PC-9 (cell line): Measurements from ENCODE around the gene ERI3. TPM values are rescaled to one million over a fixed set of nuclear protein-coding genes. Genes with fewer than 3 reads are reported as not detected.

Experiments used
- BruUV-seq: library from RNA; stranded (reverse); fragments of 400-500 nt; replicated peaks from 2 replicates; lab custom pipeline; 2021; lab: Mats Ljungman, UMichigan
- CTCF ChIA-PET: fragments of 300-600 bp; sonication (Branson Sonifier 250); formaldehyde crosslinking; loops from one replicate; lab custom pipeline; 2022; ENCODE audit warnings: antibody characterized with exemption; lab: Charles Lee
- POLR2A ChIA-PET: fragments of 300-600 bp; sonication (Branson Sonifier 250); formaldehyde crosslinking; loops from one replicate; lab custom pipeline; 2022; ENCODE audit warnings: antibody characterized with exemption; ENCODE audit not compliant: unreplicated experiment; lab: Charles Lee
- DNase-seq, 2 experiments: peaks; one replicate each; pipeline versions ENCODE4 v3.0.0 to v3.0.0-alpha.2; 2015 to 2022; ENCODE audit warnings: mixed read lengths in 1 of 2
- H2AFZ ChIP-seq: fragments of 200-600 bp; sonication (generic); 2 replicates; pipeline ENCODE4 v1.8.1; 2017; ENCODE audit warnings: antibody characterized with exemption
- H3F3A ChIP-seq: fragments of 200-600 bp; sonication (generic); 2 replicates; pipeline ENCODE4 v1.8.1; 2017; ENCODE audit warnings: antibody characterized with exemption, mild to moderate bottlenecking, low read depth; ENCODE audit not compliant: insufficient read depth
- H3K27ac ChIP-seq: fragments of 200-600 bp; sonication (generic); 2 replicates; pipeline ENCODE4 v1.6.1; 2016; ENCODE audit warnings: mixed run types
- H3K27me3 ChIP-seq: fragments of 200-600 bp; sonication (generic); 2 replicates; pipeline ENCODE4 v1.6.1; 2016; ENCODE audit warnings: low read depth, mixed run types; ENCODE audit not compliant: insufficient read depth
- H3K36me3 ChIP-seq: fragments of 200-600 bp; sonication (generic); 2 replicates; pipeline ENCODE4 v1.6.1; 2016; ENCODE audit warnings: low read depth, mixed run types
- H3K4me1 ChIP-seq: fragments of 200-600 bp; sonication (generic); replicated peaks from 2 replicates; pipeline ENCODE4 v1.6.1; 2016; ENCODE audit warnings: mixed run types; ENCODE audit not compliant: insufficient read depth
- H3K4me2 ChIP-seq: fragments of 200-600 bp; sonication (generic); 2 replicates; pipeline ENCODE4 v1.6.1; 2017; ENCODE audit warnings: mixed run types
- H3K4me3 ChIP-seq: fragments of 200-600 bp; sonication (generic); 2 replicates; pipeline ENCODE4 v1.6.1; 2016; ENCODE audit warnings: mixed run types
- H3K79me2 ChIP-seq: fragments of 200-600 bp; sonication (generic); 2 replicates; pipeline ENCODE4 v1.6.1; 2017; ENCODE audit warnings: low read depth, mixed run types
- H3K9me2 ChIP-seq: fragments of 200-600 bp; sonication (generic); 2 replicates; pipeline ENCODE4 v1.8.1; 2017; ENCODE audit warnings: mild to moderate bottlenecking; ENCODE audit not compliant: insufficient read depth
- H3K9me3 ChIP-seq: fragments of 200-600 bp; sonication (generic); 2 replicates; pipeline ENCODE4 v1.8.1; 2016; ENCODE audit warnings: low read depth; ENCODE audit not compliant: insufficient read depth
- H4K20me1 ChIP-seq: fragments of 200-600 bp; sonication (generic); 2 replicates; pipeline ENCODE4 v1.8.1; 2017; ENCODE audit not compliant: insufficient read depth
- CTCF ChIP-seq: fragments of 200-600 bp; sonication (generic); conservative IDR thresholded peaks from 2 replicates; pipeline ENCODE4 v1.6.1; 2017; ENCODE audit warnings: mixed run types, antibody characterized with exemption, mild to moderate bottlenecking, moderate library complexity
- EZH2 ChIP-seq: fragments of 200-600 bp; sonication (generic); IDR thresholded peaks from 2 replicates; pipeline ENCODE4 v1.8.0; 2017; ENCODE audit warnings: antibody characterized with exemption, low read depth
- intact Hi-C: fragments of 100-400 bp; cut with micrococcal nuclease; formaldehyde crosslinking; loops from one replicate; pipeline ENCODE4 v1.10.0; 2022; ENCODE audit not compliant: unreplicated experiment
- total RNA-seq: library from RNA; stranded (reverse); gene quantifications from 2 replicates; pipeline ENCODE4 v1.2.3, GENCODE V29; 2021

ERI3 gene
- total RNA-seq, 1 experiment from 2014 or later: 120 TPM

GRCh38 chr1:44272992-44273391 lies 82.1 kb downstream of the ERI3 start:
- no peaks in the 10 kb centered on the region for H3K9me3 ChIP-seq
- CTCF ChIA-PET: no interaction called here
- intact Hi-C loops: loop anchor here (5.0 kb wide), 1 partner anchor 1124 kb away; no protein-coding TSS in a partner anchor
- POLR2A ChIA-PET: interaction anchor here (0.6 kb wide), 1 partner anchor 54 kb away, joined by 6 read pairs; no protein-coding TSS in a partner anchor
- DNase-seq: no peak
- no TSS peak for BruUV-seq
- no peak overlapping the region for H3K4me2 ChIP-seq
- no peak overlapping the region for H2AFZ ChIP-seq
- H3K9me2 ChIP-seq: no peaks in the 10 kb centered on the region
- no peaks in the 10 kb centered on the region for H3F3A ChIP-seq
- H3K79me2 ChIP-seq: no peaks in the 10 kb centered on the region
- peaks cover 9% of the 10 kb centered on the region; the same call in 1 of the 2 replicates for H4K20me1 ChIP-seq
- TF ChIP-seq EZH2 (no peak), CTCF (no peak)
- H3K4me3 ChIP-seq: no peak overlapping the region
- no peaks in the 10 kb centered on the region for H3K4me1 ChIP-seq
- no peak overlapping the region for H3K27ac ChIP-seq
- no peaks in the 10 kb centered on the region for H3K27me3 ChIP-seq
- H3K36me3 ChIP-seq: 0 out of 2 replicates have a peak, but pooled peaks cover 3% of the 10 kb centered on the region

GRCh38 chr1:44271646-44272045 lies 83.4 kb downstream of the ERI3 start:
- ChIA-PET CTCF (no interaction called here), POLR2A (interaction anchor here (0.7 kb wide), 1 partner anchor 62 kb away, joined by 4 read pairs; no protein-coding TSS in a partner anchor)
- no peaks in the 10 kb centered on the region for H3K36me3 ChIP-seq
- no peaks in the 10 kb centered on the region for H3F3A ChIP-seq
- no peaks in the 10 kb centered on the region for H3K4me1 ChIP-seq
- no peak for DNase-seq
- H4K20me1 ChIP-seq: peaks cover 9% of the 10 kb centered on the region; the same call in 1 of the 2 replicates
- H3K27ac ChIP-seq: no peak overlapping the region
- no peak overlapping the region for H2AFZ ChIP-seq
- no peak overlapping the region for H3K4me2 ChIP-seq
- H3K4me3 ChIP-seq: no peak overlapping the region
- no peaks in the 10 kb centered on the region for H3K27me3 ChIP-seq
- no peaks in the 10 kb centered on the region for H3K9me3 ChIP-seq
- no peaks in the 10 kb centered on the region for H3K79me2 ChIP-seq
- TF ChIP-seq EZH2 (no peak), CTCF (no peak)
- intact Hi-C loops: loop anchor here (5.0 kb wide), 1 partner anchor 1126 kb away; no protein-coding TSS in a partner anchor
- BruUV-seq: no TSS peak
- H3K9me2 ChIP-seq: no peaks in the 10 kb centered on the region

GRCh38 chr1:44270686-44271628 lies 84.1 kb downstream of the ERI3 start:
- CTCF ChIA-PET: no interaction called here
- Histone ChIP-seq H3F3A (no peaks in the 10 kb centered on the region), H3K4me2 (no peak overlapping the region), H3K9me3 (no peaks in the 10 kb centered on the region), H3K36me3 (no peaks in the 10 kb centered on the region), H4K20me1 (peaks cover 9% of the 10 kb centered on the region; the same call in 1 of the 2 replicates), H3K27ac (no peak overlapping the region), H2AFZ (no peak overlapping the region), H3K9me2 (no peaks in the 10 kb centered on the region), H3K4me3 (no peak overlapping the region), H3K4me1 (no peaks in the 10 kb centered on the region), H3K27me3 (no peaks in the 10 kb centered on the region), H3K79me2 (no peaks in the 10 kb centered on the region)
- POLR2A ChIA-PET: no interaction called here
- no TSS peak for BruUV-seq
- TF ChIP-seq EZH2 (no peak), CTCF (no peak)
- DNase-seq: no peak
- intact Hi-C loops: loop anchor here (5.0 kb wide), 1 partner anchor 1126 kb away; no protein-coding TSS in a partner anchor
